ENCODE measurements around the gene NEDD4L.

DNA sequence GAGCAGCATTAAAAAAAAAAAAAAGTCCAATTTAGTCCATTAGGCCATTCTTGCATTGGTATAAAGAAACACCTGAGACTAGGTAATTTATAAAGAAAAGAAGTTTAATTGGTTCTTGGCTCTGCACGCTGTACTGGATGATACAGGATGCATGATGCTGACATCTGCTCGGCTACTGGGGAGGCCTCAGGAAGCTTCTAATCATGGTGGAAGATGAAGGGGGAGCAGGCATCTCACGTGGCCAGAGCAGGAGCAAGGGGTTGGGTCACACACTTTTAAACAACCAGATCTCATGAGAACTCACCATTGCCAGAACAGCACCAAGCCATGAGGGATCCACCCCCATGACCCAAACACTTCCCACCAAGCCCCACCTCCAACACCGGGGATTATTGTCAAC, 100.1 kb downstream of the NEDD4L start:
- TF ChIP-seq POLR2A (IDR thresholded peaks at IDR 0.05; ENCODE audit: low read depth, low read length), result no peak
- TF ChIP-seq, protein P1, sequence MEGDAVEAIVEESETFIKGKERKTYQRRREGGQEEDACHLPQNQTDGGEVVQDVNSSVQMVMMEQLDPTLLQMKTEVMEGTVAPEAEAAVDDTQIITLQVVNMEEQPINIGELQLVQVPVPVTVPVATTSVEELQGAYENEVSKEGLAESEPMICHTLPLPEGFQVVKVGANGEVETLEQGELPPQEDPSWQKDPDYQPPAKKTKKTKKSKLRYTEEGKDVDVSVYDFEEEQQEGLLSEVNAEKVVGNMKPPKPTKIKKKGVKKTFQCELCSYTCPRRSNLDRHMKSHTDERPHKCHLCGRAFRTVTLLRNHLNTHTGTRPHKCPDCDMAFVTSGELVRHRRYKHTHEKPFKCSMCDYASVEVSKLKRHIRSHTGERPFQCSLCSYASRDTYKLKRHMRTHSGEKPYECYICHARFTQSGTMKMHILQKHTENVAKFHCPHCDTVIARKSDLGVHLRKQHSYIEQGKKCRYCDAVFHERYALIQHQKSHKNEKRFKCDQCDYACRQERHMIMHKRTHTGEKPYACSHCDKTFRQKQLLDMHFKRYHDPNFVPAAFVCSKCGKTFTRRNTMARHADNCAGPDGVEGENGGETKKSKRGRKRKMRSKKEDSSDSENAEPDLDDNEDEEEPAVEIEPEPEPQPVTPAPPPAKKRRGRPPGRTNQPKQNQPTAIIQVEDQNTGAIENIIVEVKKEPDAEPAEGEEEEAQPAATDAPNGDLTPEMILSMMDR (IDR thresholded peaks at IDR 0.05 in 2 of 3, conservative IDR thresholded peaks at IDR 0.05 in 1 of 3; ENCODE audit: control insufficient read depth in 2 of 3, extremely low read depth in 1 of 3, insufficient read depth in 1 of 3, low read depth in 3 of 3, low read length in 3 of 3), result no peak
- no peak for TF ChIP-seq CREB1 (IDR thresholded peaks at IDR 0.05; ENCODE audit: low read depth)
- TF ChIP-seq, protein P2, sequence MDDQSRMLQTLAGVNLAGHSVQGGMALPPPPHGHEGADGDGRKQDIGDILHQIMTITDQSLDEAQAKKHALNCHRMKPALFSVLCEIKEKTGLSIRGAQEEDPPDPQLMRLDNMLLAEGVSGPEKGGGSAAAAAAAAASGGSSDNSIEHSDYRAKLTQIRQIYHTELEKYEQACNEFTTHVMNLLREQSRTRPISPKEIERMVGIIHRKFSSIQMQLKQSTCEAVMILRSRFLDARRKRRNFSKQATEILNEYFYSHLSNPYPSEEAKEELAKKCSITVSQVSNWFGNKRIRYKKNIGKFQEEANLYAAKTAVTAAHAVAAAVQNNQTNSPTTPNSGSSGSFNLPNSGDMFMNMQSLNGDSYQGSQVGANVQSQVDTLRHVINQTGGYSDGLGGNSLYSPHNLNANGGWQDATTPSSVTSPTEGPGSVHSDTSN (IDR thresholded peaks at IDR 0.05; ENCODE audit: insufficient replicate concordance, low read depth, low read length), result no peak
